CD4-positive, alpha-beta T cell treated with Interleukin-6 for 4 hours (primary cell): ENCODE measurements around the gene L1CAM.

Experiments
- DNase-seq: peaks from one replicate; pipeline ENCODE4 v3.0.0-alpha.2; 2020; ENCODE audit warnings: mixed read lengths

The L1CAM gene

DNA sequence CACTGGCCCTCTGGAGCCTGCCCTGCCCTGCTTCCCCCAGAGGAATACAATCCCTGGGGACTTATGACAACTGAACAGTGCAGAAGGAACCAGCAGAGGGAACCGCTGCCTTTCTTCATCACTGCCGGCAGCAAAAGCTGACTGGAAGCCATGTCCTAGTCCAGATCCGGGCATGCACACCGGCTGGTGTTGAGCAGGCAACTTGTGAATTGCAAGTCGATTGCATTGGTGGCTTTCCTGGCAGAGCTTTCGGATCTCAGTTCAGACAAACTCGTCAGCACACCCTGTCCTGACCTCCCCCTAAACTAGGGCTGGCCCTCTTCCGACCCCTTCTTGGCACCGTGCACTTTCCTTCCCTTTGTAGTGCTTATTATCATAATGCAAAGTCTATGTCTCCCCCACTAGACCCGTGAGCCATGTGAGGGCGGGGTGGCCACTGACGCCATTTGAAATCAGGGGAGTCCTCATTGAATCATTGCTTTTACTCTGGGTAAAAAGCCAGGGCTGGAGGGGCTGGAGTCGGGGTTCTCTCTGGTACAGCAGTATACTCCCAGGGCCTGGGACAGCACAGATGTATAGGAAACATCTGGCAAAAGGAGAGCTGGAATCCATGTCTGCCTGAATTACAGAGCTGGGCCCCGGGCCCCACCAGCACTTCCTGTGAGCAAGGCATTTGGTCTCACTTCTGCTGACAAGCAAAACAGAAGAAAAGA lies 38.3 kb upstream of the L1CAM start:
- peak; percentile 64 for DNase-seq

DNA sequence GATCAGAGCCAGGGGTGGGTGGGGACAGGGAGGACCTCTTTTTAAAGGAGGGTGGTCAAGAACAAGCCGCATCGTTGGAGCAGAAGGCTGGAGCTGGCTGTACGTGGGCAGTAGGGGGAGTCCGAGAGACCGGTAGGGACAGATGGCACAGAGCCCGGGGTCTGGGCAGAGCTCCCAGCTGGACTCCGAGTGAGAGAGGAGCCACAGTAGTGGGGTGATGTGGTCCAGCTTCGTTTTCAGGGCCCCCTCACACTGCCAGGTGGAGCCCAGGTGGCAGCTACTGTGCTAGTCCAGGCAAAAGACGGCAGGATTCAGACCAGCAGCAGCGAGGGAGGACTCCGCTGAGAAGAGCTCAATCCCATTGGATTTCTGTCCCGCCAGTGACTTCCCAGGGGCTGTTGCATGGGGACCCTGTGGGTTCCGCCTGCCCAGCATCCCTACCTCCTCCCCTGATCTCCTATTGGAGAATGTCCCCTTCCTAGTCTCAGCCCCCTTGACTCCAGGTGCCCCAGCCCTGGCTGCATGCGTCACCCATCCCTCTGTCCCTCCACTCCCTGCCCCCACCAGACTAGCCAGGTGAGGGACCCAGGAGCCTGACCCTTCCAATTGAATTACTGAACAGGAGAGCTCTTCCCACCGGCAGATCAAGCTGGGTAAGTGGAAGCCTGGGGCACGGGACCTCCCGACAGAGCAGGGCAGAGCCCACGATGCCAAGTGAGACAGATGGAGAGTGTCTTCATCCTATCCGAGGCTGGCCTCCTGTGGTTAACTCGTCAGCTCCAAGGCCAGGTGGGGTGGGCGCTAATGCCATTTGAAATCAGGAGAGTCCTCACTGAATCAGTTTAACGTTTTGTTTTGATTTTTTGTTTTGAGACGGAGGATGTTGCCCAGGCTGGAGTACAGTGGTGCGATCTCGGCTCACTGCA lies 37.2 kb upstream of the L1CAM start:
- DNase-seq: peak; percentile 30

DNA sequence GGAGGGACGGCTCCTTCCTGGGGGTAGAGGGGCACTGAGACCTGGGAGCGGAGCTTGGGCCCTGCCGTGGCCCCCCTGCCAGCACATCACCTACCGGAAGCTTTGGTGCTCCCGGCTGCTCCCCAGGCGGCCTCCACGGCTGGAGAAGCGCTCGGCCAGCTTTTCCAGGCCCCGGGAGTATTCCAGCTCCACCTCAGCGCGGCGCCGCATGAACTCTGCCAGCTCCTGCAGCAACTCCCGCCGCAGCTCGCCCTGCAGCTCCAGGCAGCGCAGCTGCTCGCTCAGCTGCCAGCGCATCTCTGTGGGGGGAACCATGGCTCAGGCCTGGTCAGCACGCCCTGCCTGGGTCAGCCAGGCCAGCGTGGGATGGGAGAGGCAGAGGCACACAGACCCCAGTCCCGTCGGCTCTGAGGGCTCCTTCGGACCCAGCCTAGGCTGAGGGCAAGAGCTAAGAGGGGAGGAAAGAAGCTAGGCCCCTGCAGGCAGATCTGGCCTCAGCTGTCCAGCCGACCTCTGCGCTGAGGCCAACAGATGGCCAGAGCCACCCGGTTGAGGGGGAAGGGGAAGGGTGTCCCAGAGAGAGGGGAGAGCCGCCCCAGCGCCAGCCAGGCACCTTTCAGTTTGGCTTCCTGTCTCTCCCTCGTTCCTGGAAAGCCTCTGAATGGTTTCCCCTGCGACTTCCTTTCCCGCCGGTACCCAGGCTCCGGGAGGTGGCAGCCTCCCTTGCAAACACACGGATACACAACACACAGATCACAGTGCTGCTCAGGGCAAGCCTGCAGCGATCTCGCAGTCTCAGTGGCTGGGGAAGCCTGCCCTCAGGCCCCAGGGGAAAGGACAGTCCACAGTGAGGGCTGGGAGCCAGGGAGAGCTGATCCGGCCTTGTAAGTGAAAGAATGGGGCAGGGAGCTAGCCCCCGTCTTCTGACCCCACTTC lies 35.8 kb upstream of the L1CAM start:
- peak; percentile 35 for DNase-seq

DNA sequence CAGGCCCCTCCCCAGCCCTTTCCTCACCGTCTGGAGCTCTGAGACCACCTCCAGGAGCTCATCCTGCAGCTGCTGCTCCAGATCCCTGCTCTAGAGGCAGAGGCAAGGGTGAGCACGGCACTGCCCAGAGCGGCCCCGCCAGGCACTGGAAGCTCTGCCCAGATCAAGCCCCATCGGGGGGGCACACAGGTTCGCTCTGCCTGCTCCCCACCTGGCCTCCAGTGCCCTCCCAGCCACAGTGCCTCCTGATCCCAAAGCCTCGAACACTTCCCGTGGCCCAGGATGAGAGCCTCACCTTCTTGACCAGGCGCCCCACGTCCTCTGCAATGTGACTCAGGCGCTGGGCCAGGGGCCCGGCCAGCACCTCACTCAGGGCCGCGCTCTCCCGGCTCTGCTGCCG lies 35.1 kb upstream of the L1CAM start:
- no peak for DNase-seq

DNA sequence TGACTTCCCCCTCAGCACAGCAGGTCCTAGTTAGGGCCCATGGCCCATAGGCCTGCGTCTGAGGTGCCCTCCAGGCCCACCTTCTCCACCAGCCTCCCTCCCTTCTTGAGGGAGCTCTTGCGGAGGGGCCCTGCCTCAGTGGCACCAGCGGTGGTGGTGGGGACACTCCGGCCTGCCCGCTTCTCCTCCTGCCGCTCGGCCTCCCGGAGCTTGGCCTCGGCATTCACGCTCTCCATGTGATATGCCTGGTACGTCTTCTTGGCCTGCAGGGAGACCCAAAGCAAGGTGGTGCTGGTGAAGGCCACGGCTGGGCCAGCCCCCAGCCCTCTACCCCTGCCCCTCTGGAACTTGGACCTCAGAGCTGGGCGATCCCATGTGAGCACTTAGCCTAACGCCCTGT lies 34.6 kb upstream of the L1CAM start:
- no peak for DNase-seq

DNA sequence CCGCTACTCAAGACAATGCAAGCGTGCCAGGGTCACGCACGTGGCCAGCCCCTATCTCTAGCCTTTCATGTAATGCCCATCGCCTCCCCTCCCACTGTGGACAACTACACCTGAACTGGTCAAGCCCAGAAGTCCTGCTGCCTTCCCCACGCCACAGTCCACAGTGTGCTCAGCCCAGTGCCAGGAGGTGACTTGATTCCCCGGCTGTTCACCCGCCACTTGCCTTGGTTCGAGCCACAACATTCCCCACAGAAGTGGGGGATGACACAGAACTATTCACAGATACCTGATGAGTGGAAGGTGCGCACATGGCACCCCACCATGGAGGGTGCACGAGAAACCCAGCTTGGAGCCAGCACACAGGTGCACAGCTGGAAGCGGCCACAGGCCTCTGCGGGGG lies 33.3 kb upstream of the L1CAM start:
- no peak for DNase-seq

DNA sequence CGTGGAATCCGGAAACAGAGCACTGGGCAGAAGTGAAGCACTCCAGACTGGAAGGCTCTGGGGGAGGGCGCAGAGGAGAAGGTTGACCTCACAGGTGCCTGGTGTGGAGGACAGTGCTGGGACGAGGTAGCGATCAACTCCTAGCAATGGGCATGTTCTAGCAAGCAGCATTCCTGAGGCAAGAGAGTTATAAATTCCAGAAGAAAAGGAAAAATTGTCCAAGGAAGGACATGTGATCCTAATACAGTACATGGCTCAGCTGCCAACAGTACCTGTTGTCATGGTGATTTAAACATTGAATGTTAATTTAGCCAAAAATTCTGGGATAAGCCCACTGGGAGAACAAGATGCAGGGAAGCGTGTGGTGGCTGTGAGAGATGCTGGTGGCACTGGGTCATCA lies 31.9 kb upstream of the L1CAM start:
- no peak for DNase-seq

DNA sequence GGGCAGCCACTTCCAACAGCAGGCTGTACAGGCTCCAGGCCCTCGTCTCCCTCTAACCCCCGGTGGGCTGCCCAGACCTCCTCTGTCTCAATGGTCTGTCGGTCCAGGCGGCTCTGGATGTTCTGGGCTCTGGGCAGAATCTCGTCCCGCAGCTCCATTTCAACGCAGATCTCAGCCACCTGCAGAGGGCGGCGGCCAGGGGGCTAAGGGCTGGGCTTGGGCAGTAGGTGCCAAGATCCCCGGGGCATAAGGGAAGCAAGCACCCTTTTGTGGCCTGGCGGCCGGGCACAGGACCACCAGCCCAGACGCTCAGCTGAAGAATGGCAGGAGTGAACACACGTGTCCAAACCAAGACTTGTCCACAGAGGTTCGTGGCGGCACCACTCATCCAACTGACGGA lies 27.7 kb upstream of the L1CAM start:
- no peak for DNase-seq

DNA sequence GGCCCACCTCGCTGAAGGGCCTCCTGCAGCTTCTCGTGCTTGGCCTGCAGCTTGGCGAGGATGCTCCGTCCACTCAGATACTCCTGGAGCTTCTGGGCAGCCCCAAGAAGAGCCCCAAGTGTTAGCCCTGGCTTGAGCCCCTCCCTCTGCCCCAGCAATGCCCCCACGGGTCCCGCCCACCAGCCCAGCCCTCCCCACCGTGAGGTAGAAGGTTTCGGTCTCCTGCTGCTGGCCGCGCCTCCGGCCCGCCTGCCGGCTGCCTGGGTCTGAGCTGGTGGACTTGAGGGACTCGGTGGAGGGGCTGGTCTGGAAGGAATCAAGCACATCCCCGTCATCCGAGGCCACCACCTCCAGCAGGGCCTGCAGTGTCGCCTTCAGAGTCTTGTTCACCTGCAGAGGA lies 27.2 kb upstream of the L1CAM start:
- no peak for DNase-seq

DNA sequence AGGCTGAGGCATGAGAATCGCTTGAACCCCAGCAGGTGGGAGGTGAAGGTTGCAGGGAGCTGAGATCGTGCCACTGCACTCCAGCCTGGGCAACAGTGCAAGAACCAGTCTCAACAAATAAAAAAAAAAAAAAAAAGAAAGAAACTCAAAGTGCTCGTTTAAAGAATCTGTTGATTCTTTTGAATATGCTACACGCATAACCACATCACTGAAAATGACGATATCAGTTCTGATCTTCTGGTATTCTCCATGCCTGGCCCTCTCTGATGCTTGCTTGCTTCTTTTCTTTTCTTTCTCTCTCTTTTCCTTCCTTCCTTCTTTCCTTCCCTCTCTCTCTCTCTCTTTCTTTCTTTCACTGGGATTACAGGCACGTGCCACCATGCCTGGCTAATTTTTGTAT lies 25.8 kb upstream of the L1CAM start:
- no peak for DNase-seq

DNA sequence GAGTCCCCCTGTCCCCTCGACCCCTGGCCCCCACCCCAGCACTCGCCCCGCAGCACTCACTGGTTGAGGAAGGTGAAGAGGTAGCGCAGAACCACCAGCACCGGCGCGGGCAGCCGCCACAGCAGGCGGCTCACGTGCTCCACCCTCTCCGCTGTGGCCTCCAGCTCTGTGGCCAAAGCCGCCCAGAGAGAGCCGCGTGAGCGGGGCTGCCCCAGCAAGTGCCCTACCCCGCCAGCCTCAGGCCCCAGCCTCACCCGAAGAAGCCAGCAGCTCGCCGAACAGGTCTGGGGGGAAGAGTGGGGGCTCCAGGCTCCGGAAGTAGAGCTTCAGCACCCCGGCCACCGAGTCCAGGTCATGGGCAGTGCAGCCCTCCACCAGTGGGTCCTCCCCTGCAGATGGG lies 24.5 kb upstream of the L1CAM start:
- DNase-seq: no peak

DNA sequence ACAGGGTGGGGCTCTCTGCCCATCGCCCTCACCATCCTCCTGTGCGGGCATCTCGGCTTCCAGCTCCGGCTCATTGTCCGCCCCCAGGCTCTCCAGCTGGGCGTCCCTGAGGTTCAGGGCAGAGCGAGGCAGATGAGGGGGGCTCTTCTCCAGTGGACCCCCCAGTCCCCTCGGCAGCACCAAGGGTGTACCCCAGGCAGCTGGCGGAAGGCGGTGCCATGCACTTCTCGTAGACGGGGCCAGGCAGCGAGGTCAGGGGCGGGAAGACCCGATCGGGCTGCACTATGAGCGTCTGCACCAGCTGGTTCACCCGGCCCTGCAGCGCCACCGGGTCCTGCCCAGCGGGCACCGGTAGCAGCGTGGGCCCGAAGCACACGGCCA lies 24.0 kb upstream of the L1CAM start:
- no peak for DNase-seq

DNA sequence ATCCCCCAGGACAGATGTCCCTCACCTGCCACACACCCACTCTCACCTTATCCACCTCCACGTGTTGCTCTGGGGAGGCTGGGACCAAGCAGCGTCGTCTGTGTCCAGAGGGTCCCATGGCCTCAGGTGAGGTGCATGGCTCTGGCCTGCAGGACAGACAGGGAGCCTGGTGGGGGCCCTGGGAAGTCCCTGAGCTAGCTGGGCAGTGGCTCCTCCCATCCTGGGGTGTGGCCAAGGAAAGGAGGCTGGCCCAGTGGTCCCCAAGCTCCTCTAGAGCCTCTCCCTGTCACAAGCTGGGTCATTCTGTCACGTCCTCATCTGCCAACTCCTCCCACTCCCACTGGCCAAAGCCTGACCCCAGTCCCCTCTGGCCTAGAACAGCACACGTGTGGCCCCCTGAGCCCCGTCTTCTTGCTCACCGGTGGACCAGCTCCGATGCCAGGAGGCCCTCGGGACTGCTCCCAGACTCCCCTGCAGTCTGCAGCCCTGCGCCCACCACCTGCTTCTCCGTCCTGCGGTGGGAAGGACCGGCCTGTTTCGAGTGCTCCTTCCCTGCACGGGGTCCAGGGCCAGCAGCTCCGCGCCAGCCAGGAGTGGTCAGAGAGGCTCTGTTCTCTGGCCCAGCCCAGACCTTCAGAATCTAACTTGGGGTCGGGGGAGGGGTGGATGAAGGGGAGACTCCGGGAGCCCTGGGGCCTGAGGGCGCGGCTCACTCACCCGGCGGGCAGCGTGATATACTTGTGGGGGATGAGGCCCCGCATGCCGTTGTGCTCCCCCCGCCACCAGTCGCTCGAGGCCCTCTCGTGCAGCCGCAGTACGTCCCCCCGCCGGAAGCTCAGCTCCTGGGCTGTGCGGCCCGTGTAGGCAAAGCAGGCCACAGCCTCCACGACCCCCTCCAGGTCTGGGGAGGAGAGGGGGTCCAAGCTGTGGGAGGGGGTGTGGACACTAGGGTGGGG lies 23.3 kb upstream of the L1CAM start:
- no peak for DNase-seq

DNA sequence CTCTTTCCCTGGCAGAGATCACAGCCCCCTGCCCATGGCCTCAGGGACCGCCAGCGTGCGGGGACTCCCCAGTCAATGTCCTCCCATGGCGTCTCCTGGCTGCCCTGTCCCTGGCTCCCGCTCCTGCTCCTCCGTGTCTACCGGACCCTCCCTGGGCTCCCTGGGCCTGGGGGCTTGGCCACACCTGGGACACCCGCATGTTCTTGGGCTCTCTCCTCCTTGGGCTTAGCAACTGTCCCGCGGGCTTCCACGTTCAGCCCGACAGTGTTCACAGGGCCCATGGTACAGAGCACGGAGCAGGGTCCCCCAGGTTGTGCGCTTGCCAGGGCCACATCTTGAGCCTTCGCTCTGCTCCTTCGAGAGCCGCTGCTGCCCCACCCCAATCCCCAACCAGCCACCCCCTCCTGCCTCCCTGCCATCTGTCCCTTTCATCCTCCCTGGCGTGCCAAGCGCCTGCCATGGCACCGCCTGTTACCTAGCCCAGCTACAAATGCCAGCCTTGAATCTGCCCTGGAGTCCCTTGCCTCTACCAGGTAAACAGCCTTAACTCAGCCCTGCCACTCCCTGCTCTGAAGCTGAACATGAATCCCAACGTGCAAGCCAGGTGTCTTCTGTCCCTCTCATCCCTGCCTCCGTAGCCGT lies 22.4 kb upstream of the L1CAM start:
- DNase-seq: no peak

DNA sequence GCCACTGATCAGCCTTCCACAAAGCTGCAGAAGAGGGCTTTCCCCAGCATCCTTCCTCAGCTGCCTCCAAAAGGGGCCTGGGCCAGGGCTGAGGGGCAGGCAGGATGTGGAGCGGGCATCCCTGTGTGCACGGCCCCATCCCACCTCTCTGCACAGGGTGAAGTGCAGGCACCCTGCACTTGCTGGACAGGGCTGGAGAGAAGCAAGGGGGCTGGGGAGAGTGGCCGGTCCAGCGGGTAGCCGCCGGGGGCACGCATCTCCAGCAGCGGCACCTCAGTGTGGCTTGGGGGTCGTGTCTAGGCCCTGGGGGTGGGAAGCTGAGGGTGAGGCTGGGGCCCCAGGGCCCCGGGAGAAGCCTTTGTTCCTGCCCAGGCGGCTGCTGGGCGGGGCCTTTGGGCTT lies 21.5 kb upstream of the L1CAM start:
- no peak for DNase-seq

DNA sequence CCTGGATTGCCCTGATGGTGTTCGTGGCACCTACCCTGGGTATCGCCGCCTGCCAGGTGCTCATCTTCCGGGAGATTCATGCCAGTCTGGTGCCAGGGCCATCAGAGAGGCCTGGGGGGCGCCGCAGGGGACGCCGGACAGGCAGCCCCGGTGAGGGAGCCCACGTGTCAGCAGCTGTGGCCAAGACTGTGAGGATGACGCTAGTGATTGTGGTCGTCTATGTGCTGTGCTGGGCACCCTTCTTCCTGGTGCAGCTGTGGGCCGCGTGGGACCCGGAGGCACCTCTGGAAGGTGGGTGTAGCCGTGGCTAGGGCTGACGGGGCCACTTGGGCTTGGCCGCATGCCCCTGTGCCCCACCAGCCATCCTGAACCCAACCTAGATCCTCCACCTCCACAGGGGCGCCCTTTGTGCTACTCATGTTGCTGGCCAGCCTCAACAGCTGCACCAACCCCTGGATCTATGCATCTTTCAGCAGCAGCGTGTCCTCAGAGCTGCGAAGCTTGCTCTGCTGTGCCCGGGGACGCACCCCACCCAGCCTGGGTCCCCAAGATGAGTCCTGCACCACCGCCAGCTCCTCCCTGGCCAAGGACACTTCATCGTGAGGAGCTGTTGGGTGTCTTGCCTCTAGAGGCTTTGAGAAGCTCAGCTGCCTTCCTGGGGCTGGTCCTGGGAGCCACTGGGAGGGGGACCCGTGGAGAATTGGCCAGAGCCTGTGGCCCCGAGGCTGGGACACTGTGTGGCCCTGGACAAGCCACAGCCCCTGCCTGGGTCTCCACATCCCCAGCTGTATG lies 20.3 kb upstream of the L1CAM start:
- no peak for DNase-seq

DNA sequence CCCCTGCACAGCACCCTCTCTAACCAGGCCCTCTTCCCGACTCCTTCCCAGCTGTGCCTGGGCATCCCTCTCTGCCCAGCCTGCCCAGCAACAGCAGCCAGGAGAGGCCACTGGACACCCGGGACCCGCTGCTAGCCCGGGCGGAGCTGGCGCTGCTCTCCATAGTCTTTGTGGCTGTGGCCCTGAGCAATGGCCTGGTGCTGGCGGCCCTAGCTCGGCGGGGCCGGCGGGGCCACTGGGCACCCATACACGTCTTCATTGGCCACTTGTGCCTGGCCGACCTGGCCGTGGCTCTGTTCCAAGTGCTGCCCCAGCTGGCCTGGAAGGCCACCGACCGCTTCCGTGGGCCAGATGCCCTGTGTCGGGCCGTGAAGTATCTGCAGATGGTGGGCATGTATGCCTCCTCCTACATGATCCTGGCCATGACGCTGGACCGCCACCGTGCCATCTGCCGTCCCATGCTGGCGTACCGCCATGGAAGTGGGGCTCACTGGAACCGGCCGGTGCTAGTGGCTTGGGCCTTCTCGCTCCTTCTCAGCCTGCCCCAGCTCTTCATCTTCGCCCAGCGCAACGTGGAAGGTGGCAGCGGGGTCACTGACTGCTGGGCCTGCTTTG lies 19.6 kb upstream of the L1CAM start:
- no peak for DNase-seq

DNA sequence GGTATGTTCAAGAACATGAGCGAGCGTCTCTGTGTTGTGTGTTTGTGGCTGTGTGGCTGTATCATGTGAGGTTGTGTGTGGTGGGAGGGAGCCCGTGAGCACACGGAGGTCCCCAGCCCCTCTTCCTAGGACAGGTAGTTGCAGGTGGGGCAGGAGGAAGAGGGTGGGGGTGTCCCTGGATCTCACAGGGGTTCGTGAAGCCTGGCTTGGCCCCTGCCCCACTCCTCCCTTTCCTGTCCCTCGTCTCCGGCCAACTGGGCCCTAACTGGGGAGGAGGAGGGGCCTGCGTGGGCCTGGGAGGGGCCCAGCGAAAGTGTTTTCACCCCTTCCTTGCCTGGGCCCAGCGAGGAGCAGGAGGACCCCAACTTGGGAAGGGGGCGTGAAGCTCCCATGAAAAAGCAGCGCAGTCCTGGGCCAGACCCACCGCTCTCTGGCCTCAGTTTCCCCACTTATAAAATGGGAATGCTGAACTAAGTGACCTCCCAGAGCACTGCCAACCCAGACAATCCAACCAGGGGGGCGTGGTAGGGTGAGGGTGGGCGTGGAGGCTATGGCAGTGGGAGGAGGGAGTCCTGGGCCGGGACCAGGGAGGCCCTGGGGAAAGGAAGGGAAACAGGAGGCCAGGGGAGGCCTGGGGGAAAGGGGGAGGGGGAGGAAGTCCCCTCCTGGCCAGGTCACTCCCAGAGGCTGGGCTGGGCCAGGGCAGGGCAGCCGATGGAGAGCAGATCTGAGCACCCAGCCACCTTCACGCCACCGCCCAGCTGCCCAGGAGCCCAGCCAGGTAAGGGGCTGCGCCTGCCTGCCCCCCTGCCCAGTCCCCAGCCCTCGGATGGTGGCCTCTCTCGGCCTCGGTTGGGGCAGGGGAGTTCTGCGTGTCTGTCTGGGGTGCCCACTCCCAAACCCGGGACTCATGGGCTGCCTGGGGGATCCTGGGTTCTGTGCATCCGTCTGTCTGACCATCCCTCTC lies 18.3 kb upstream of the L1CAM start, which contains the start of gene AVPR2:
Gene AVPR2 (plus strand): TSS at position 683 of the 967 bp plus-strand sequence. CDS start 473 bp downstream, outside the sequence.
- DNase-seq: no peak
